HG03025 (cell line): ENCODE results near the gene MYOZ1.

Source experiments
- ATAC-seq: cut with Tn5 transposase; IDR thresholded peaks from one replicate; pipeline ENCODE4 v1.9.1; 2021; ENCODE audit warnings: mild to moderate bottlenecking, moderate library complexity; ENCODE audit not compliant: unreplicated experiment, low FRiP score

MYOZ1 gene

DNA sequence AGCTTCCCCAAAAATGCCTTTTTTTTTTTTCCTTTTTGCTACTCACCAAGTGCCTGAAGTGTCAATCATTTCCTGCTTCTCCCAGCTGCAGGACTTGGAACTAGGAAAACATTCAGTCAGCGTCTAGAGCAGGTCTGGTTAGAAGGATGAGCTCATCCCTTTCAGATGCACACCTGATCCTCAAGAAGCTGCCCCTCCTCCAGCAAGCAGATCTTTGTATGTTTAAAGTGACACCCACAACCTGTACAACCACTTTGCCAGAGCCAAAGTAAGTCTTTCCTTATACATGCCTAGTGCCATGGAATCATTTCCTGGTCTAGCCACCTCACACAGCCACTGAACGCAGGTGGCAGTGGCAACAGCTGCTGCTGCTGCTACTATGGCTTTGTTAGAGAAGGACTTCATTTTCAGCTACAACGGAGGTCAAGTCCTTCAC is 39.8 kb downstream of the MYOZ1 start:
- ATAC-seq = no peak

DNA sequence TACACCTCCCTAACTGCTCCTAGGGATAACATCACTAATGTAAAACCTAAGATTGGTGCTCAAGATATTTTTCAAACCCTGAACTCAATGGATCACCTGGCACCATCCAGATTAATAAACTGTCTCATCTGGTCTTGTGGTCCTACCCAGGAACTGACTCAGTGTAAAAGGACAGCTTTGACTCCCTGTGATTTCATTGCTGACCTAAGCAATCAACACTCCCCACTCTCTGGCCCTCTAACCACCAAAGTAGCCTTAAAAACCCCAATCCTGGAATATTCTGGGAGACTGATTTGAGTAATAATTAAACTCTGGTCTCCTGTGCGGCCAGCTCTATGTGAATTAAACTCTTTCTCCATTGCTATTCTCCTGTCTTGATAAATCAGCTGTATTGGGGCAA is 43.9 kb downstream of the MYOZ1 start:
- no peak for ATAC-seq

DNA sequence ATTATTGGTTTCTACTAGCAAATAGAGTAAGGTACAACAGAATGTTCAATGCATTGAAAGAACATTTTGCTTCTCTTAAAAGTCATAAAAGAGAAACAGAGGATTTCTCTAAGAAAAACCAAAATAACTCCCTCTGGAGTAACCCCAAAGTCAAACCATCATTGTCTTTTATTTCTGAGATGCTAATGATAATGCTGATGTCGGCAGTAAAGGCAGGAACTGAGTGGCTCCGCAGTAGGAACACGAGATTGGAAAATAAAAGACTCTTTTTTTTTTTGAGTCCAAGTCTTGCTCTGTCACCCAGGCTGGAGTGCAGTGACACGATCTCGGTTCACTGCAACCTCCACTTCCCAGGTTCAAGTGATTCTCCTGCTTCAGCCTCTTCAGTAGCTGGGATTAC is 47.5 kb downstream of the MYOZ1 start:
- ATAC-seq = no peak

DNA sequence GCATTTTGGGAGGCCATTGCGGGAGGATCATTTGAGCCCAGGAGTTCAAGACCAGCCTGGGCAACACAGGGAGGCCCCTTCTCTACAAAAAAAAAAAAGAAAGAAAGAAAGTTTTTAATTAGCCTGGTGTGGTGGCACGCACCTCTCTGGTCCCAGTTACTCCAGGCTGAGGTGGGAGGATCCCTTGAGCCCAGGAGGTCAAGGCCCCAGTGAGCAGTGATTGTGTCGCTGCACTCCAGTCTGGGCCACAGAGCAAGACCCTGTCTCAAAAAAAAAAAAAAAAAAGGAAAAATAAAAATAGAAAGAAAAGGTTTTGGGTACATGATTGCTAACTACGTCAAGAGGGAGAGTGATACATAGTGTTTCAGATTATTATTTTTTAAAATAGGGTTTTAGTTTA is 48.2 kb downstream of the MYOZ1 start:
- ATAC-seq = no peak

DNA sequence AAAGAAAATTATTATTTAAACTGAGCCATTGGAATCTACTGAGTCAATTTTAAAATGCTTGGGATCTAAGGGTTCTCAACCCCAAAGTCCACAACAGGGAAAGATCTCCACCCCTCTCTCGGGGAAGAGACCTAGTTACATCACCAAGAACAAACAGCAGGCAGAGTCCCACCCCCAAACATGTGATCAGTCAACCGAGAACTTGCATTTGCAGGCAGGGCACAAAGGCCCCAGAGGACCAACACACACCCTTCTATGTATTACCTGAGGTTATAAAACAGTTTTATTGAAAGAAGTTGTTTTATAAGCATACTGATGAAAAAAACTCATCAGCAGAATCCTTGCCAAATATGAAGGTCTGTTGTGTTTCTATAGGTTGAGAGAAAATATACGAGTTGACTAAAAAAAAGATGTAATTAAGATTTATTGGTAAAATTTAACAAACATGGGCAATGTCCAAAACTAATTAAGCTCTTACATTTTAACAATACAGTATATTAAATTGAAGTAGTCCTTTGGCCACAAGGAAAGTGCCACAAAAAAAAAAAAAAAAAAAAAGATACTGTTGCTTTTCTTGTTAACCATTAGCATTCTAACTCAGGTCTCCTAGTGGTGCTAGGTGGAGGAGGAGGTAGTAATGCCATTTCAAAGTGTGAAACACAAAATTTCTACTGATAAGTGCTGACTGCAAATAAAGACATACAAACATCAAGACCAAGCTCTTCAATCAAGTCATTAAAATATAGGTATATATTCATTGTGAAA is 49.2 kb downstream of the MYOZ1 start:
- ATAC-seq = no peak

DNA sequence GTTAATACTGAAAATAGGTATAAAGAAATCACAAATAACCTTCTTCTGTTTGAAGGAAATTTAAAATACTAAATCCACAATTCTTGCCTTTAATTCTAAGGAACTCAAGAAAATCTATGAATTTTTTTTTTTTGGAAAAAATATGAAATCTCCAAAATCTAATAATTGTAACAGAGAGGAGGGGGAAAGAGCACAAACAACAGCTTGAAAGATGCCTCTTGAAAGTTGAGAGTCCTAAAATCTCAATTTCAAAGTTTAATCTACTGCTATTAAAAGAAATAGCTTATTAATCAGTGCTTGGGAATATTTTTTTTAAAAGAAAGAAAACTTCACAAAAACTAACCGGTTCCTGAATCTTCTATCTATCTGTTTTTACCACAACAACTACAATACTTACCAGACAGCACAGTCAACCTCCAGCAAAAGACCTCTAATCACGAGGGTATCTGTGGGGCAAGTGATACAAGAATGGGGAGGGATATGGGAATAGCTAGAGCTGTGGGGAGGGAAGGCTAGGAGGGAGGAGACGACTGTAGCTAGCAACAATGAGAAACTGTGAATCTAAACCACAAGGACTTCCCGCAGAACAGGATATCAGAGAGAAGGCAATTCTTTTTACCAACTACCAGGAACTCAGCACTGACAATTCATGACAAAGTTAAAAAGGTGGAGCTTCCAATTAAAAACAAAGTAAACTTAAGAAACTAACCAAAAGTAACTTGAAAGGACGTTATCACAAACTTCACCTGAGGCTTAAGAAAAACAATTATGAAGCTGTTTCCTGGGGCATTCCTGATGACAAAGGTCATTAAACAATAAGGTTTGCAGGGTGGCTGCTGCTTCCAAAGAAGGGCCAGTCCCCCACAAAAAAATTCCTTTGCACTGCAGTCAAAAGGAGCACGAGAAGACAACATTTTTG is 50.1 kb downstream of the MYOZ1 start, which contains the start of gene USP54:
Gene USP54 (minus strand): TSS at position 462 of the 919 bp plus-strand sequence. CDS start 15,684 bp downstream, outside the sequence.
- ATAC-seq = no peak

DNA sequence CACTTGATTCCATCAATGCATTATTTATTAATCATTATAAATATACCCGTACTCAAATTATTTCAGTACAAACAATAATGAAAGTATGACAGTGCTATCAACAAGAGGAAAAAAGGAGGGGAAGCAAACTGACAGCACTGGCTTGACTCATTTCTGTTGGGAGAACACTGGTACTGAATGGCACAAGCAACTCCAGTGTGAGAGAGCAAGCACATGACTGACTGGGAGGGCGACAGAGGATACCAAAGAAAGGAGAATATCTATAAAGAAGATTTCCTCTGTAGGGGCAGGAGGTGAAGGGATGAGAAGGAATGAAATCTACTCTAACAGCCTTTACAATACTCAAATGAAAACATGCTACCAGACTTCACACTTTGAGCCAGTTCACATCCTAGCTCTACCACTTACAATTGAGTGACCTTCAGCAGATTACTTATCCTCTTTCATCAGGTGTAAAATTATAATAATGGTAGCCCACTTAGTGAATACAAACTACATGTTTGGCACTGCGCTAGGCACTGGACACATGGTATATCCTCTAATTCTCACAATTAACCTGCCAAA is 51.6 kb downstream of the MYOZ1 start:
- ATAC-seq = no peak

DNA sequence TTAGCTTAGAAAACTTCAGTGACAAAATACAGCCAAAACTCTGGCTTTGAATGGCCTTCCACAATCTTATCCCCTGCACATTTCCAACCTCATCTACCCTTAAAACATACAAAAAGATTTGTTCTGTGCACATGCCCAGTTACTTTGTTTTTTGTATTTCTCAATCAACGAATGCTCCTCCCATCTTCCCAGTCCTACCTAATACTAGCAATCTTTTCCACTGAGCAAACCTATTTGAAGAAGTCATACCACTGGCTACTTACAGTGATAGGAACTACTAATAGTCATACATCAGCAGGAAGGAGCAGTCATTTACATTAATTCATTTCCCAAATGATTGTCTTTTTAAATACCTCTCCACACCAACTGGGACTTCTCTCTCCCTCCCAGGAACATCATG is 52.6 kb downstream of the MYOZ1 start:
- no peak for ATAC-seq

DNA sequence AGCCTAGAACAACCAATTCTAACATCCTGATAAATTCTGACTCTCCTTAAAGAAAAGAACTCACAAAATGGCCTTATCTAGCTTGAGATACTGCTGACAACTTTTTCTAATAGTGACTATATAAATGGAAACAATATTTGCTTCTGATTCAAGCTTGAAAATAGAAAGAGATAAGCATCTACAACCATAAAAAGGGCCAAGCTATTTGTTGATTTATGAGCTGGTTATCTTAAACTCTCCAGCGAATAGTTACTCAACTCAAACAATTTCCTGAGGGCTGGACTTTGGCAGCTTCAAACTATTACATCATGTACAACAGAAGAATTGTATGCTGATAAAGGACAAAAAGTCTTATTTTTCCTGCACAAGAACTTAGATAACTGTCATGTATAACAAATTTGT is 54.7 kb downstream of the MYOZ1 start:
- no peak for ATAC-seq

DNA sequence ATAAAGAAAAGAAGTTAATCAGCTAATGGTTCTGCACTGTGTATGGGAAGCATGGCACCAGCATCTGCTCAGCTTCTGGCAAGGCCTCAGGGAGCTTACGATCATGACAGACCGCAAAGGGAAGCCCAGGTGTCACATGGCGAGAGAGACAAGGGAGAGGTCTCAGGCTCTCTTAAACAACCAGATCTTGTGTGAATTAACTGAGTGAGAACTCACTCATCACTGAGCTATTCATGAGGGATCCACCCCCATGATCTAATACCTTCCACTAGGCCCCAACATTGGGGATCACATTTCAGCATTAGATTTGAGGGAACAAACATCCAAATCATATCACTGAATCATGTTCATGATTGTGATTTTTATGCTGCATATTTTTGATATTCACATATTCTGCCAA is 55.9 kb downstream of the MYOZ1 start:
- ATAC-seq = no peak

DNA sequence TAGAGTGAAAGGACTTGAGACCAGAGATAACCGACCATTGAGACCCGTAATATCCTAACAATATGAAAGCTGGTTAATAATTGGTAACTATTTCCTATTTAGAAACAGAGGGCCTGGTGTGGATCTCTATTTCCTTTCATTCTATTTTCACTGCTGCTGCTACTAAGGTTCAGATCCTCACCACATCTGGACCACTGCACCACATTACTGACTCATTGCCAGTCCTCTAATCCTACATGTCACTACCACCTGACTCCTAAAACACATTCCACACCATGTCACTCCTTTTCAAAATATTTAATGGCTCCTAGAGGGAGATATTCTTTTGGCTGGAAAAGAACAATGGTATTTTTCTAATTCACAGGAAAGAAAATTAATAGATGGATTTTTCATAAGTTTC is 56.5 kb downstream of the MYOZ1 start:
- ATAC-seq = no peak

DNA sequence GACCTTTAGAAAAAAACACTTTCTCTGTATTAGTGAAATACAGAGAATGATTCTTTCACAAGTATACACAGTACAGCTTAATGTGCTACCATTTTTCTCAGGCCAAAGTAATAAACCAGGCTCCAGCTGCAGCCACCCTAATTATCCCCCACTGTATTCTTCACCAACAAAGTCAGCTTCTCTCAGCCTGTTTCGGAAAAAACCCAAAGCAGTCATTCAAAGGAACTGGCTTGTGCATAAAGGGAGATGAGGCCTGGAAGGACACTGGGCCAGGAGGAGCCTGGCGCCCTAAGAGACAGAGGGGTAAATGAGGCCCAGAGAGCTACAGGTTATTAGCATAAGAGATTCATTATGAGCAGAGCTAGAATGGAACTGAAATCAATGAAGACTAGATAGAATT is 59.4 kb downstream of the MYOZ1 start:
- no peak for ATAC-seq
